ENCODE results near the gene METTL17.

- TF ChIP-seq CTCF (optimal IDR thresholded peaks at IDR 0.05 in 1 of 3, IDR thresholded peaks at IDR 0.05 in 1 of 3, conservative IDR thresholded peaks at IDR 0.05 in 1 of 3; ENCODE audit: extremely low read depth in 1 of 3, insufficient read depth in 2 of 3, low read length in 3 of 3) (no peak), EZH2 (IDR thresholded peaks at IDR 0.05; ENCODE audit: low read length) (no peak)
Observed at GRCh38 chr14:20997115-20997514, 7.3 kb downstream of the METTL17 start.

Data from keratinocyte (primary cell).